ENCODE data around the gene CD300H.
"Not testable (repeated sequence)": the region's sequence is repeated elsewhere in the genome, so short reads cannot be mapped to it uniquely, and the experiment has no call there.

Gene CD300H

DNA sequence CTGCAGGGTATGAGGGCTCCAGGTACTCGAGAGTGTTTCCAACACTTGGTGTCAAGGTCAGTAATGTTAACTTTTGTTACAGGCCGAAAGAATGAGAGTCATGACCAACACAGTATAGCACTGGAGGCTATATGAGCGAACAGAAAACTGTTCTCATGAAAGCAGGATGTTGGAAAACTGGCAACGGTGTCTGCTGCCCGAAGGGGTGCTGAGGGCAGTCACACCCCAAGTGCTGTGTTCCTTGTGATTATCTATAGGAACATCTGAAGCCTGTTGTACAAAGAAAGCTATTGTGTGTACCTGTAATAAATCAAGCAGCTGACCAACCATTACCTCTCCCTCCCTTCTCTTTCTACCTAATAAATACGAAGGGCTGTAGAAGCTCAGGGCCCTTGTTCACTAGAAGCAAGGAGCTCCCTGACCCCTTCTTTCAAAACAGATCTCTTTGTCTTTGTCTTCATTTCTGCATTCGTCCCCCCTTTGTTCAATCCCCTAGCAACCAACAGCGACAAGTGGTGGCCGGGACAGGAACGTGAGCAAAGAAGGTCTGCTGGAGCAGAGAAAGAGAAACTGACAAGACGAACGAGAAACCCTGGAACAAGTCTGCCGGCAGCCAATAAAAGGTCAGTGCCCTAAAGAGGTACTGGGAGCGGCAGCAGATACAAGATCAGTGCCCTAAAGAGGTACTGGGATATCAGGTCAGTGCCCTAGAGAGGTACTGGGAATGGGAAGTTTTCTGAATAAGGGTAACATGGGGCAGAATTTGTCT is 17.2 kb upstream of the CD300H start:
- DNase-seq (ENCODE audit: low read depth in 3 of 3) = no peak

DNA sequence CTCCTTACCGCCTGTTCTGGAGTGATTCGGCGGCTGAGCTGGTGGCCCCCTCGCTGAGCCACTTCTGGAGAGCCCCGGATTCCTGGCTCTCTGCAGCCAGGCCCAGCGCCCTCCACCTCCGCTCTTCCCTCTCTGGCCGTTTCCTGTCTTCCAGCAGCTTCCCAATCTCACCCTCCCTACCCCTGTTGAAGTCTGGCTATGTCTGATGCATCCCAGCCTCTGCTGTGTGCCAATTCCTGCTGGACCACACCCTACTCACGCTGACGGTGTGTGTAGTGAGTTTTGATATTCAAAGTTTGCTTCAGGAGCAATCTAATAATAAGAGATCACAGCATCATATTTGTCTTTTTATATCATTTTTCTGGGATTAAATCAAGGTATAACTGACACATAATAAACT is 15.3 kb upstream of the CD300H start:
- no peak for DNase-seq (ENCODE audit: low read depth in 3 of 3)

DNA sequence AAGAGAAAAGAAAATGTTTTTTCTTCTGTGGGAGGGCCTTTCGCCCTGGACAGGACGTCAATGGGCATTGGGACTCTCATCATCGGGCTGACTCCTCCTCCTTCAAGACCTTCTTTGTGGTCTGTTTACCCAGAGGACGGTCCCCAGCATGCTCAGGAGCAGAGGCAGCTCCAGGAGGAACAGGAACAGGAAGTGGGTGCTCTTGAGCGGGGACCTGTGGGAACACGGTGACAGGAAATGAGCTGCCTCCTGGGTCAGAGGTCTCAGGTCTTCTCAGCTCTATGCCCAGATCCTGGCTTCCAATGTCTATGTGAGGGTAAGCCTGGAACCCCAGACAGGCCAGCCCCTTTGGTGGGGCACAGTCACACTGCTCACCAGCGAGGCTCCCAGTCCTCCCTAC is 12.6 kb upstream of the CD300H start:
- DNase-seq (ENCODE audit: low read depth in 3 of 3) = no peak

DNA sequence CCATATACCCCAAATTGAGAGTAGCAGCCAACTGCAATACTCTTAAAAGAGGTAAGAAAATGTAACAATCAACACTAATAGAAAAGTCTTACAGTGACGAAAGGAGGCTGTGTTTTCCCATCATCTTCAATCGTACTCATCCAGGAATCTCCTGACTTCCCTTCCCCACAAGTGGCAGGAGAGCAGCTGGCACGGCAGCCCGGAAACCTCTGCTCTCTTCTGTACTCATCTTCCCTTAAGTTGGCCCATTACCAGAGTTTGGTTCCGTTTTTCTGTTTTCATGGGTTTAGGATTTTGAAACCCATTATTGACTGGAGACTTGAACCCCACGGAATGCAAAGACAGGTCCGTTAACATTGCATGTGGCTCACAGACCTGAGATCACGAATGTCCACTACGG is 11.7 kb upstream of the CD300H start:
- no peak for DNase-seq (ENCODE audit: low read depth in 3 of 3)

DNA sequence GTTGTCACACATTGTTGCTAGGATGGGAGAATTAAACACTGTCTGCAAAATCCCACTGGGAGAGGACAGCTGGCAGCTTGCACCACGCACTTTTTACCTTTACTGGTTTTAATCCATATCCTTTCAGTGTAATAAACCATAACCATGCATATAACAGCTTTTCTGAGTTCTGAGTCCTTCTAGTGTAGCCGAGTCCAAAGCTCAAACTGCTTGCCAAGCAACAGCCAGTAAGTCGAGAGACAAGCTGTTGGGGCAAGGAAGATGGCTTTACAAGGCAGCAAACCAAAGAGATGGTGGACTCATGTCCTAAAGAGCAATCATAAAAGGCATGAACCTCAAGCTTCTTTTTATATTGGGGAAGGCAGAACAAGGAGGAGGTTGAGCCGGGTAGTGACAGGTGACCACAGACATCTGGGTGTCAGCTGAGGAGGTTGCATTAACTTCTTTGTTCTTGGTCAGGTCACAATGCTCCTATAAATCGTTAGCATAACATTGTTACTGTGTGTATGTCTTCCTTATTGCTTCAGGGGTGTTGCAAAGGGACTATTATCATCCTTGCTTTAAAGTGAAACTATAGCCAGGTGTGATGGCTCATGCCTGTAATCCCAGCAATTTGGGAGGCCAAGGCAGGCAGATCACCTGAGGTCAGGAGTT is 7.3 kb upstream of the CD300H start:
- no peak for DNase-seq (ENCODE audit: low read depth in 3 of 3)

DNA sequence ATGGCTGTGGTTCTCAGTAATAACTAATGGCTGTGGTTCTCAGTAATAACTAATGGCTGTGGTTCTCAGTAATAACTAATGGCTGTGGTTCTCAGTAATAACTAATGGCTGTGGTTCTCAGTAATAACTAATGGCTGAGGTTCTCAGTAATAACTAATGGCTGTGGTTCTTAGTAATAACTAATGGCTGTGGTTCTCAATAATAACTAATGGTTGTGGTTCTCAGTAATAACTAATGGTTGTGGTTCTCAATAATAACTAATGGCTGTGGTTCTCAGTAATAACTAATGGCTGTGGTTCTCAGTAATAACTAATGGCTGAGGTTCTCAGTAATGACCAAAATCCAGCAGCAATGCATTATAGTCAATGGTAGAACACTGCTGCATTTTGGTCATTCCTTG is 6.3 kb upstream of the CD300H start:
- DNase-seq (ENCODE audit: low read depth in 3 of 3) = not testable (repeated sequence)

DNA sequence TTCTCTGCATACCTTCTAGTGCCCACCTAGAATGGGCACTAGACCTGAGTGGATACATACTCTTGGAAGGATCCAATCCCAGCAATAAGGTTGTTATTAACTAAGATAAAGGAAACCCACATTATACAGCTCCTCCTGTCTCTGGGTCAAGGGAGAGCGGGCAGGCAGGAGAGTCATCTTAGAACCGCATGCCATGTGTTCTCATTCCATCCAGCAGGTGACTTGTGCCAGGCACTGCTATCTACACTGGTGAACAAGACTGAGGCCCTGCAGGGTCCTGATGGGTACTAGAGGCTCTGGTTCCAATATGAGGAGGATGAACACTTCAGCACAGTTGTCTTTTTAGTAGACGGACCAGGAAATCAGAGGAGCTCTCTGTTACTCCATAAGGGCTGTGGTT is 5.9 kb upstream of the CD300H start:
- DNase-seq (ENCODE audit: low read depth in 3 of 3) = no peak

DNA sequence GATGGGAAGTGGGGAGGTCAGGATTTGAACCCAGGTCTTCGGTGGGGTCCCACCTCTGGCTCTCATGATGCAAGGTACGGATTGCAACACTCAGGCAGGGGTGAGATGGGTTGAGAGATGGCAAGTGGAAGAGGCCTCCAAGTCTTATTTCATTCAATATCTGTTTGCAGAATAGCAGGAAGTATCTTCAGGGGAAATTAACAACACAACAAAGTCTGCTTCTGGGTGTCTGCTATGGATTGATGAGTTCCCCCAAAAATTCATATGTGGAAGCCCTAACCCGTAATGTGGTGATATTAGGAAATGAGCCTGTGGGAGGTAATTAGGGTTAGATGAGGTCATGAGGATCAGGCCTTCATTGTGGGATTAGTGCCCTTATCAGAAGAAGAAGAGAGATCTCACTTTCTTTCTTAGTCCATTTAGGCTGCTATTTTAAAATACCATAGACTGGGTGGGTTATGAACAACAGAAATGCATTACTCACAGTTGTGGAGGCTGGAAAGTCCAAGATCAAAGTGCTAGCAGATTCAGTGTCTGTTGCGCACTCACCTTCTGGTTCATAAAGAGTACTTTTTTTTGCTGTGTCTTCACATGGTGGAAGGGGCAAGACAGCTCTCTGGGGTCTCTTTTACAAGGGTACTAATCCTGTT is 4.4 kb upstream of the CD300H start:
- no peak for DNase-seq (ENCODE audit: low read depth in 3 of 3)

DNA sequence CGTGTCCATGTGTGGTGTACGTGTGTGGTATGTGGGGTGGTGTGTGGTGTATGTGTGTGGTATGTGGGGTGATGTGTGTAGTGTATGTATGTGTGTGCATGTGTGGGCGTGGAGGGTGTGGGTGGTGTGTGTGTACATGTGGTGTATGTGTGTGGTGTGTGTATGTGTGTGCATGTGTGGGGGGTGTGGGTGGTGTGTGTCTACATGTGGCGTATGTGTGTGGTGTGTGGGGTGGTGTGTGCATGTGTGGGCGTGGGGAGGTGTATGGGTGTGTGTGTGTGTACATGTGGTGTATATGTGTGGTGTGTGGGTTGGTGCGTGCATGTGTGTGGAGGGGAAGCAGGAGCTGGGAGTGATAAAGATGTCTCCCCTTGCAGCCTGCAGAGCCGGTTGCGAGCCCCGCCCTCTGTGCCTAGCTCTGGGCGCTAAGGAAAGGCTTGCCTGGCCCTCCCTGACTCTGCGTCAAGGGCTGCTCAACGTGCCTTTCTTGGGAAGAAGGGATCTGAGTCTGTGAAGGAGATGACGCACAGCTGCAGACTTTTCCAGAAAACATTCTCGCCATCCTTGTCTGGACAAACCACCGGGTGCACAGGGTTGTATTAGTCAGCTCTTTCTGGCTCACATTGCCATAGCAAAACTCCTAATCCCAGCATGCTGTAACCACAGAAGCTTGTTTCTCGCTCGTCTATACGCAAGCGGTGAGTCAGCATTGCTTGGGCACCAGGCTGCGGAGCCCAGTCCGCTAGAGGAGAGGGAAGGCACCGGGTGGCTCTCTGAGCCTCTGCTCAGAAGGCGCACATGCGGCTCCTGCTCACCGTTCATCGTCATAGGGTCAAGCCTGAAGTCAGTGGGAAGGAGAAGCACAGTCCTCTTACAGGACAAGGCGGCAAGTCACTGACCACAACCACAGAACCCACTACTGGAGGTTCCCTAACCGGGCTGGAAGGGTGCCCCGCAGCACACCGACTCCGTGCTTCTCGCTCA is 2.0 kb upstream of the CD300H start:
- DNase-seq (ENCODE audit: low read depth in 3 of 3) = peak in 1 of 3 experiments; percentile 42

DNA sequence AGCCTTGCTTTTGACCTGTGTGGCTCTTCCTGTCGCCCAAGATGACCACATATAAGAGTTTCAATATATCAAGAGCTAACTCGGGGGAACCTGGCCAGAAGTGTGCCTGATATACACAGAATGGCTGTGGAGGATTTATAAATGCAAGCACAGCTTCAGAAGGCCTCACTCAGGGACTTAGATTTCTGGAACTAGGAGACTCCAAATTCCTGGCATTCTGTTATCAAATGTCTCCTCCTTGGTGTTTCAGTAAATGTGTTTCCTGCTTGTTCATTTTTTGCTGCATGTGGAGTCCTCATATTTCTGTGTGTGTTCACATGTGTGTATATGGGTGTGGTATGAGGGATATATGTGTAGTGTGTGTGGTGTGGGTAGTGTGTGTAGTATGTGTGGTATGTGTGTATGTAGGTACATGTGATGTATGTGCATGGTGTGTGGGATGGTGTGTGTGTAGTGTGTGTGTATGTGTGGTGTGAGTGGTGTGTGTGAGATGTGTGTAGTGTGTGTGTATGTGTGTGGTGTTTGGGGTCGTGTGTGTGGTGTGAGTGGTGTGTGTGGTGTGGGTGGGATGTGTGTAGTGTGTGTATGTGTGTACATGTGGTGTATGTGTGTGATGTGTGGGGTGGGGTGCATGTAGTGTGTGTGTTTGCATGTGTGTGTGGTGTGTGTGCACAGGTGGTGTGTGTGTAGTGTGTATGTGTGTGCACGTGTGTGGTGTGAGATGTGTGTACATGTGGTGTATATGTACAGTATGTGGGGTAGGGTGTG is 981 bp upstream of the CD300H start:
- DNase-seq (ENCODE audit: low read depth in 3 of 3) = no peak

DNA sequence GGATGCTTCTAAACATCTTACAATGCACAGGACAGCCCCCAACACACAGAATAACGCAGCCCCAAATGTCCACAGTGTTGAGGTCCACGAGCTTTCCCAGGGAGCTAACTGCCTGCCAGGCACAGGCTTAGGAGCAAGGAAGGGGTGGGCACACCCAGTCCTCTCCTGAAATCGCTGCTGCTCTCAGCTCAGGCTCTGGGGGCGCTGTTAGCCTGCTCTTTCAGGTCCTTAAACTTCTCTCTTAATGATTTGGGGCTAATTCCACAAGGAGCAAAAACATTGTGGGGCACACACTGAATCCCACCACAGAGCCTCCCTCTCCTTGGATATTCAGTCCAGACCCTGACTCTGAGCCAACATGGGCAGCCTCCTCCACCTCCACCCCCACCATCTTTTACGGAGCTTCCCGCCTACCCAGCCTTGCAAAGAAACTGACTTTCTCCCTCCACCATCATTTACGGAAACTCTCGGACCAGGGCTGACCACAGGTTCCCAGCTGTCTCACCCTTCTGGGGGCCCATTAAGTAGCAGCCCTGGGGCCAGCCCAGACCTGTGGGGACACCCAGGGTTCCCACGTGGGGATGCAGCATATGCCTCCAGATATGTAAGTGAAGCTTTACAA is 1.1 kb downstream of the CD300H start:
- peak in 1 of 3 experiments; percentile 37 for DNase-seq (ENCODE audit: low read depth in 3 of 3)

DNA sequence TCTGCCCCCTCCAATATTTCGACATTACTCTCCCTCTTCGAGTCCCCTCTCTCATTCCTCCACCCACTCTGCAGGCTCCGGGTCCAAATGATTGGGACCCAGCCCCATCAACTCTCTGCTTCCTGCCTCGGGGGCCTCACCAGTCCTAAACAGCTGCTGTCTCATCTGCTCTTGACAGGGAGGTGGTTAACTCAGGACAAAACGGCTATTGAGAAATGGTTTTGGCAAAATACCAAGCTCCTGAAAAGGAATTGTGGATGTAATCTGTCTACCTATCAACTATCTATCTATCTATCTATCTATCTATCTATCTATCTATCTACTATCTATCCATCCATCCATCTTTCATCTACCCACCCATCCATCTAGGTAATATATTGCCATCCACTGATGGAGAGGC is 2.2 kb downstream of the CD300H start:
- no peak for DNase-seq (ENCODE audit: low read depth in 3 of 3)

DNA sequence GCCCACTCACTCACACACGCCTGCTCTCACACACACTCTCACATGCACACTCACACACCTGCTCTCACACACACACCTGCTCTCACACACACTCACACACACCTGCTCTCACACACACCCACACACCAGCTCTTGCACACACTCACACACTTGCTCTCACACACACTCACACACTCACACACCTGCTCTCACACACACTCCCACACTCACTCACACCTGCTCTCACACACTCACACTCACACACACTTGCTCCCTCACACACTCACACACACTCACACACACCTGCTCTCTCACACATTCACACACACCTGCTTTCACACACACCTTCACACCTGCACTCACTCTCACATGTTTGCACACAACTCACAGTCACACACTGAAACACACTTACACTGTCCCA is 4.0 kb downstream of the CD300H start:
- no peak for DNase-seq (ENCODE audit: low read depth in 3 of 3)

DNA sequence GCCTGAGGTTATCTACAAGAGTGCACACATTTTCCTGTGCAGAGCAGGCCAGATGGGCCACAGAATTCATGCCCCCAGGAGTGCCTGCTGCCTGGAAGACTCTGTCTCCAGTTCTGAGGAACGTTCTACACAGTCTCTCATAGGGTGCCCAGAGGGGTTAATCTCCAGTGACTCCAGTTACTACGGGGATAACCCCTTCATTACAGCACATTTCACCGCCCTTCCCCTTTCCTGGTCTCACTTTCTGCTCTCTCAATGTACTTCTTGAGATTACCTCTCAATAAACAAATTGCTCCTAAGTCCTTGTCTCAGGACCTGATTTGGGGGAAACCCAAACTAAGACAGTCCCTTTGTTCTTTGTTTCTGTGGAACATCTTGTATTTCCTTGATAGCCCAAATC is 5.7 kb downstream of the CD300H start:
- DNase-seq (ENCODE audit: low read depth in 3 of 3) = no peak

DNA sequence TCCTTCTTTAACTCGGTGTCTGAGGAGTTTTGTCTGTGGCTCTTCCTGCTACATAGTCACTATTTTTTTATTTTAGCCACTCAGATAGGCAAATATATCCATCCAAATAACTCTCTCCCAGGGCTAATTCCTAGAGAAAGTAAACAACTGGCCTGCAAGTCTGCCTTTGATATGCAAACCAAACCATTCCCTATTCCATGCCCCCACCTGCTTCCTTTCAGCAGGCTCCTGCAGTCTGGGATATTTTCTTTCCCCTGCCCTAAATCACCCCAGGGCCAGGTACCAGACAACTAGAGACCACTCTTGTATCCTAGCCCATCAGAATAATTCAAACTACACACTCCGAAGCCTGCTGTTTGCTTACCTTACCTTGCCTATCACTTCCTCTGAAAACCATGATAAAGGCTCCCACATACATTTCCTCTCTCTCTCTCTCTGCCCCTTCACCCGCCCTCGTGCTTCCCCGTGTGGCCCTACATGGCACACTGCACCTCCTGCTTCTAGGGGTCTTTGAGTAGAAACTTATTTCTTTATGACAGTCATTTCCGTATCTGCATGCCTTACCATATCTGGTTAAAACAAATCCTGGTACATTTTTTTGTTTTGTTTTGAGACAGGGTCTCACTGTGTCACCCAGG is 8.3 kb downstream of the CD300H start:
- DNase-seq (ENCODE audit: low read depth in 3 of 3) = no peak

DNA sequence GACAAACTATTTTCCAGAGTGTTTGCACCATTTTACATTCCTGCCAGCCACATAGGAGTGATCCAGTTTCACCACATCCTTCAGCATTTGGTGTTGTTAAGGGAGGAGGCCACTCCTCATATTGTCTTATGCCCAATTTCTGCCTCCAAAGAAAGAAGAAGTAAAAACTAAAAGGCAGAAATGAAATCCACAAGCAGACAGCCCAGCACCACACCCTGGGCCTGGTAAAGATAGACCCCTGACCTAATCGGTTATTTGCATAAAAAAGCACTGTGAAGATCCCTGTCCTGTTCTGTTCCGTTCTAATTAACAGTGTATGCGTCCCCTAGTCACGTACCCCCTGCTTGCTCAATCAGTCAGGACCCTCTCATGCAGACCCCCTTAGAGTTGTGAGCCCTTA is 8.9 kb downstream of the CD300H start:
- not testable (repeated sequence) for DNase-seq (ENCODE audit: low read depth in 3 of 3)

DNA sequence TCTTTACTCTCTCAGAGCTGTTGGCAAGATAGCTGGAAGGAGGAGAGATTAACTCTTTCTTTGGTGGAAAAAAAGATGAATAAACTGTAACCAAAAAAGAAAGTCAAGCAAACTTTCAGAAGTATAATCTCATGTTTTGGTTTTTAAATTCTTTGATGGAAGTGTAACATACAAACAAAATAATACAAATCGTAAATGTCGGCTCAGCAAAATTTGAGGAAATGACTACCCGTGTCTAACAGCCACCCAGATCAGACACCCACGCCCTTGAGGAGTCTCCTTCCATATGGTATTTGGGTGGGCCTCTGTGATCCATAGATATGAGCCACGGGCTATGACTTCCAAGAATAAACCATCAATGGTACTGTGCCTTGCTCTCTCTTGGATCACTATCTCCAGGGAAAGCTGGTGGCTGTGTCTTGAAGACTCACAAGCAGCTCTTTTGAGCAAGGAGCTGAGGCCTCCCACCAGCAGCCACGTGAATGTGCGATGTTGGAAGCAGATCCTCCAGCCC is 11.8 kb downstream of the CD300H start:
- DNase-seq (ENCODE audit: low read depth in 3 of 3) = no peak

DNA sequence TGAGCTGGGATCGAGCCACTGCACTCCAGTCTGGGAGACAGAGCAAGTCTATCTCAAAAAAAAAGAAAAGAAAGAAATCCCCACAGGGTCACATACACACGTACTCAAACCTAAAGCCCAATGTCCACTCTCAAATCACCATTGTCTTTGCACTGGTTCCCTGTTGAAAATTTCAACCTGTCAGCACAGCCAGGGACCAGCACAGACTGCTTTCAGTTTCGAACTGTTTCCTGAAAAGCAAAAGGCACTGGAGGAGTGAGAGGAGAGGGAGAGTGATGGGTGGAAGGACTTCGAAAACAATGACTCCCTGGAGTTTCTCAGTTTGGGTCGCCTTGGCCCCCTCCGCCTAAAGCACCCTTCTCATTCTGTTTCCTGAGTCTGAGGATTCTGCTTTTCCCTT is 12.4 kb downstream of the CD300H start:
- no peak for DNase-seq (ENCODE audit: low read depth in 3 of 3)

DNA sequence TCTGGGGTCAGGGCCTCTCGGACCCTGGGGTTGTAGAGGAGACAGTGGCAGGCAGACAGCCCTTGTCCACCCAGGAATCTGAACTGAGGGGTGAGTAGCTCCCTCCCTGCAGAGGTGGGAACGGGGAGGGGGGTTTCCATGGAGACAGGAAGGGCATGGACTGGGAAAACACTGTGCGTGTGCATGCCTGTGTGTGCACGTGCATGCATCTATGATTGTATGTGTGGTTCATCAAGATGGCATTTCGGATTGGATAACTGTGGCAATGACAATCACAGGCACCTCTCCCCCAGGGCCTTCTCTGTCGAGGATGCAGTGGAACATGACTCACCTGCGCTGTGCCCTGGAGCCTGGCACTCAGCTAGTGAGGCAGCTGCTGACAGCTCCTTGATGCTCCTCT is 15.3 kb downstream of the CD300H start:
- DNase-seq (ENCODE audit: low read depth in 3 of 3) = no peak

DNA sequence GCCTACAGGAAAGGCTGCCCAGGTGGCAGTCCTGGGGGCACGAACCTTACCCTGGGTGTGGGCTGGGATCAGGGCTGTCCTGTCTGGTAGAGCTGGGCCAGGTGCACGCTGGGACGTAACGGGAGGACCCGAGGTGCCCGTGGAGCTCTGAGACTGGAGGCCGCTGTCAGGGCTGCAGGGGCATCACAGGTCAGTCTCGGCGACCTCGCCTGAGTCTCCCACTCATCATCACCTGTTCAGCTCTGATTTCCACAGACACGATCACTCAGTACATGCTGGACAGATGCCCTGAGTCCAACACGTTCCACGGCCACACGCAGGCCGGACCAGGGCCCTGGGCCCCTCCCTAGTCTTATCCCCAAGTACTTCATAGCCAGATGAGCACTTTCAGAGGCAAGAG is 16.7 kb downstream of the CD300H start:
- DNase-seq (ENCODE audit: low read depth in 3 of 3) = no peak

Data from stimulated activated CD4-positive, alpha-beta T cell treated with anti-CD3 and anti-CD28 coated beads, TNF-alpha, amount 100 ng/mL, for 24 hours (primary cell).